Lower leg skin (tissue), 4 donors: ENCODE results near the gene HNRNPU. TPM values are rescaled to one million over a fixed set of nuclear protein-coding genes. Genes with fewer than 3 reads are reported as not detected.

Source experiments
- DNase-seq, 2 donors: peaks; one replicate each; pipeline ENCODE4 v3.0.0-alpha.2; 2019; ENCODE audit warnings: low spot score in 2 of 2
- H3K4me3 ChIP-seq: fragments of 200-600 bp; sonication (generic); 2 replicates; pipeline ENCODE4 v1.5.1; 2017; ENCODE audit warnings: mild to moderate bottlenecking, low read depth; ENCODE audit not compliant: poor library complexity, severe bottlenecking
- CTCF ChIP-seq, 3 donors: fragments of 450-650 bp; IDR thresholded peaks; one replicate each; pipeline ENCODE4 v1.5.1; 2016; ENCODE audit warnings: antibody characterized with exemption in 3 of 3, mild to moderate bottlenecking in 3 of 3, moderate library complexity in 2 of 3
- POLR2A ChIP-seq, 2 donors: fragments of 450-650 bp; IDR thresholded peaks; one replicate each; pipeline ENCODE4 v1.6.1; 2016 to 2017; ENCODE audit warnings: antibody characterized with exemption in 2 of 2, mild to moderate bottlenecking in 1 of 2, moderate library complexity in 1 of 2
- WGBS, 2 donors: methylation state at CpG; one replicate each; pipeline ENCODE4 v1.1.5; 2018; 5-methylcytosine and 5-hydroxymethylcytosine counted together
- intact Hi-C: fragments of 100-400 bp; cut with DNase I; formaldehyde crosslinking; loops from one replicate; pipeline ENCODE4 v1.15.0; 2023; ENCODE audit warnings: low total_unique reads
- total RNA-seq, 4 donors: library from RNA; depleted of rRNA; stranded (reverse); fragments of >200 nt; gene quantifications; one replicate each; pipeline ENCODE4 v1.1.0, GENCODE V29; 2016

HNRNPU gene
- total RNA-seq, 4 donors from 2014 or later, result 183 to 262 (median 209) TPM

DNA sequence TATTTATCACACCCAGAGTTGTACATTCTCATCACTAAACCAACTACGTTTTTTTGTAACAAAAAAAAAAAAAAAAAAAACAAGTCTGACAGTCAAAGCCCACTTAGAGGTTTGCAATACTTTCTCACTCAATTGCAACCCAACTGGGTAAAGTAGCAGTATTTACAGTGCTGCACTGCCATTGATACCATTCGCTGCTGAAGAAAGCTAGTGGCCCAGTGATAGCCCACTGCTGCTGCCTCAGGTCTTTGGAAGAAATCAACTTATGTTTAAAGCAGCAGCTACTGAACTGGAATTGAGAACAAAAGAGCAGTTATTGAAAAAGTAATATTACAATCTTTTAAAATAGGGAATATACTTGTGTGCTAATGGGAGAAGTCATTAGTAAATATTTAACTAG is 2.7 kb downstream of the HNRNPU start:
- WGBS, 2 donors, result 4 to 5% methylated on average over 2 of the region's 2 CpGs
- TF ChIP-seq CTCF (IDR thresholded peaks at IDR 0.05), result no peak
- no peak for TF ChIP-seq POLR2A (IDR thresholded peaks at IDR 0.05)

GRCh38 chr1:244860914-244861610 is 3.3 kb downstream of the HNRNPU start:
- intact Hi-C loops, result no loop called here
- no peak for DNase-seq
- no peak for TF ChIP-seq POLR2A (IDR thresholded peaks at IDR 0.05)
- no peak for TF ChIP-seq CTCF (IDR thresholded peaks at IDR 0.05)
- no peak overlapping the region for H3K4me3 ChIP-seq
- WGBS, 2 donors, result 1 to 4% methylated on average over 2 of the region's 2 CpGs

More for the DNA sequence above, 2.7 kb downstream of the HNRNPU start:
- H3K4me3 ChIP-seq, result no peak overlapping the region
- intact Hi-C loops, result no loop called here
- DNase-seq, result no peak

GRCh38 chr1:244860078-244860477 is 4.3 kb downstream of the HNRNPU start:
- intact Hi-C loops, result no loop called here
- H3K4me3 ChIP-seq, result no peak overlapping the region
- whole genome bisulfite sequencing, 2 donors, result 47 to 61% methylated on average over 9 of the region's 9 CpGs
- TF ChIP-seq CTCF (IDR thresholded peaks at IDR 0.05) (no peak), POLR2A (IDR thresholded peaks at IDR 0.05) (no peak)
- DNase-seq, result no peak

DNA sequence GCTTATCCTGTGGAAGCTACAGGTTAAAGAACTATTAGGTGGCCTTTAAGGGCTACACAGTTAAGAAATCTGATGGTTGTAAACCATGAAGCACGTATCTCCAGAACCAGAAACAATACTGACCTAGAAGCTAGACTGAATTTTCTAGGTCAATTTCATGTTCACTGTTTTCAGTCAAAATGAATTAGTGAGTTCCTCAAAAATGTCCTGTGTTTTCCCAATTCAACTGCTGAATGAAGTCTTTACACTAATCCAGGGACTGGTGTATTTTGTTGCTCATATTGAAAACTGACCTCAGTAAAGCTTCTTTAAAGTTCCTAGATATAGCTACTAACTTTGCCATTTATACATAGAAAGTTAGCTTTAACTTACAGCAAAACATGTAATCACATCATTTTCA is 6.0 kb downstream of the HNRNPU start:
- TF ChIP-seq CTCF (IDR thresholded peaks at IDR 0.05), result no peak
- TF ChIP-seq POLR2A (IDR thresholded peaks at IDR 0.05), result no peak
- no peak overlapping the region for H3K4me3 ChIP-seq
- 68 to 73% methylated on average over 1 of the region's 1 CpG for WGBS, 2 donors
- DNase-seq, result no peak
- intact Hi-C loops, result no loop called here

GRCh38 chr1:244857761-244858160 is 6.6 kb downstream of the HNRNPU start:
- no peak overlapping the region for H3K4me3 ChIP-seq
- intact Hi-C loops, result no loop called here
- TF ChIP-seq POLR2A (IDR thresholded peaks at IDR 0.05), result no peak
- no peak for TF ChIP-seq CTCF (IDR thresholded peaks at IDR 0.05)
- DNase-seq, result no peak
- WGBS, 2 donors, result 58 to 78% methylated on average over 3 of the region's 3 CpGs
